ENCODE results near the gene UBASH3A.

Gene UBASH3A

GRCh38 chr21:42471716-42472330 is 68.1 kb downstream of the UBASH3A start:
- DNase-seq = no peak

- DNase-seq = no peak
Measured at GRCh38 chr21:42472521-42472920, 68.8 kb downstream of the UBASH3A start.

GRCh38 chr21:42473498-42474042 is 69.9 kb downstream of the UBASH3A start:
- DNase-seq = no peak

- DNase-seq = no peak
Measured at GRCh38 chr21:42474043-42474831, 70.5 kb downstream of the UBASH3A start.

GRCh38 chr21:42475036-42475435 is 71.3 kb downstream of the UBASH3A start:
- no peak for DNase-seq

GRCh38 chr21:42475526-42476387 is 72.1 kb downstream of the UBASH3A start:
- no peak for DNase-seq

GRCh38 chr21:42476388-42477331 is 73.0 kb downstream of the UBASH3A start:
- no peak for DNase-seq

GRCh38 chr21:42478504-42478903 is 74.8 kb downstream of the UBASH3A start:
- DNase-seq = no peak

- DNase-seq = no peak
Measured at GRCh38 chr21:42479582-42479981, 75.9 kb downstream of the UBASH3A start.

- DNase-seq = no peak
Measured at GRCh38 chr21:42480736-42481135, 77.0 kb downstream of the UBASH3A start.

- no peak for DNase-seq
Measured at GRCh38 chr21:42481169-42481568, 77.5 kb downstream of the UBASH3A start.

GRCh38 chr21:42484966-42485365 is 81.3 kb downstream of the UBASH3A start:
- no peak for DNase-seq

GRCh38 chr21:42486072-42486471 is 82.4 kb downstream of the UBASH3A start:
- no peak for DNase-seq

GRCh38 chr21:42486531-42486930 is 82.8 kb downstream of the UBASH3A start:
- DNase-seq = no peak

GRCh38 chr21:42489006-42489563 is 85.4 kb downstream of the UBASH3A start:
- no peak for DNase-seq

GRCh38 chr21:42489991-42490390 is 86.3 kb downstream of the UBASH3A start:
- no peak for DNase-seq

GRCh38 chr21:42490720-42491119 is 87.0 kb downstream of the UBASH3A start:
- DNase-seq = no peak

- DNase-seq = no peak
Measured at GRCh38 chr21:42491328-42491727, 87.6 kb downstream of the UBASH3A start.

GRCh38 chr21:42492201-42492600 is 88.5 kb downstream of the UBASH3A start:
- no peak for DNase-seq

GRCh38 chr21:42493109-42494060 is 89.7 kb downstream of the UBASH3A start:
- no peak for DNase-seq

- DNase-seq = no peak
Measured at GRCh38 chr21:42495027-42495426, 91.3 kb downstream of the UBASH3A start.

Measured in stimulated activated CD4-positive, alpha-beta T cell treated with anti-CD3 and anti-CD28 coated beads, Interleukin-15, amount 100 ng/mL, for 24 hours (primary cell).